Middle frontal gyrus (tissue), 1 donor: ENCODE results near the gene TMPRSS3.
A peak's percentile ranks its signal among the peaks of the same experiment; 100 is the strongest.

Source experiments
- DNase-seq: peaks from one replicate; pipeline ENCODE4 v3.0.0-alpha.2; 2015; ENCODE audit warnings: low spot score; ENCODE audit errors: extremely low spot score

TMPRSS3 gene

GRCh38 chr21:42337830-42338728 is 57.8 kb downstream of the TMPRSS3 start:
- peak; percentile 6 for DNase-seq

GRCh38 chr21:42337276-42337675 is 58.6 kb downstream of the TMPRSS3 start:
- no peak for DNase-seq

GRCh38 chr21:42336054-42336453 is 59.8 kb downstream of the TMPRSS3 start:
- DNase-seq = no peak

DNA sequence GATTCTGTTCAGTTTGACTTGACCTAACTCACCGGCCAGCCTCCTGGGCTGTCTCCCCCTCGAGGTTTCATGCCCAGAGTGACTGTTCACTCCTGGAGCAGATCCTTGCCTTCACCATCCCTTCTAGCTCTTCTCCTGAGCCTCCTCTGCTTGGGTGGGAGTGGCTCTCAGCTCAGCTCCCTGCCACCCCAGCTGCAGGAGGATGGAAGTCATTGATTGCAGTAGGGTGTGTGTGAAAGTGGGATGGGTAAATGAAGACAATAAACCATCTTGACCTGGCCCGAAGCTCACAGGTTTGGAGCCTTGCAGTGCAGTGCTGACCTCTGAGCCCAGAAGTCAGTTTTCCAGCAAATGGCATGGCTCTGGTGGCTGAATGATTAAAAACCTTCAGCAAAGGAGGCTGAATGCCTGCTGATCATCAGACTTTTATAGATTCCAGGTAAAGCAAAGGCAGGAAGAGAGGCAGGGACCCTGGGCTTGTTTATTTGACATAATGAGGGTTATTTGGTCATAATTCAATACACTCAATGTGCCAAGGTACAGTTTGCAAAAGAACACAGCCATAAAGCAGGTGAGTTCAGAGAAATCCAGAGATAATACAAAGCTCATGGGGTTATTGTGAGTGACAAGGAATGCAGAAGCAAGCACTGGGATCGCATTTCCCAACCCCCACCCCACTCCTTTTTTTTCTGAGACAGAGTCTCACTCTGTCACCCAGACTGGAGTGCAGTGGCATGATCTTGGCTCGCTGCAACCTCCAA is 63.1 kb downstream of the TMPRSS3 start:
- DNase-seq = no peak

DNA sequence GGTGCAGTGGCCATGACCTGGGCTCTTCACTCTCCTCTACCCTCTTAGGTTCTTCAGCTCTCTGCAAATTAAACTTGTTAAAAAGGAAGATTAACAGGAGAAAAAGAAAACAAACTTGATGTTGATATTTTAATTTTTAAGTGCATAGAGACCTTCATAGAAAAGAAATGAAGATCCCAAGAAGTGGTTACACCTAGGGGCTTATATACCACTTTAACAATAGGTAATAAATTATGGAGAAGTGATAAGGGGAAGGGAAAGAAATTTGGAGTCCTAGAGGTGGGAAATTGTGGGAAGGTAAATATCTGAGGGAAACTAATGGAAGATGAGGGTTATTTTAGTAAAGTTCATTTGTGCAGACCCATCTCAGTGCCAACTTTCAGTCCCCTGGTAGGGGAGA is 64.2 kb downstream of the TMPRSS3 start:
- DNase-seq = no peak

DNA sequence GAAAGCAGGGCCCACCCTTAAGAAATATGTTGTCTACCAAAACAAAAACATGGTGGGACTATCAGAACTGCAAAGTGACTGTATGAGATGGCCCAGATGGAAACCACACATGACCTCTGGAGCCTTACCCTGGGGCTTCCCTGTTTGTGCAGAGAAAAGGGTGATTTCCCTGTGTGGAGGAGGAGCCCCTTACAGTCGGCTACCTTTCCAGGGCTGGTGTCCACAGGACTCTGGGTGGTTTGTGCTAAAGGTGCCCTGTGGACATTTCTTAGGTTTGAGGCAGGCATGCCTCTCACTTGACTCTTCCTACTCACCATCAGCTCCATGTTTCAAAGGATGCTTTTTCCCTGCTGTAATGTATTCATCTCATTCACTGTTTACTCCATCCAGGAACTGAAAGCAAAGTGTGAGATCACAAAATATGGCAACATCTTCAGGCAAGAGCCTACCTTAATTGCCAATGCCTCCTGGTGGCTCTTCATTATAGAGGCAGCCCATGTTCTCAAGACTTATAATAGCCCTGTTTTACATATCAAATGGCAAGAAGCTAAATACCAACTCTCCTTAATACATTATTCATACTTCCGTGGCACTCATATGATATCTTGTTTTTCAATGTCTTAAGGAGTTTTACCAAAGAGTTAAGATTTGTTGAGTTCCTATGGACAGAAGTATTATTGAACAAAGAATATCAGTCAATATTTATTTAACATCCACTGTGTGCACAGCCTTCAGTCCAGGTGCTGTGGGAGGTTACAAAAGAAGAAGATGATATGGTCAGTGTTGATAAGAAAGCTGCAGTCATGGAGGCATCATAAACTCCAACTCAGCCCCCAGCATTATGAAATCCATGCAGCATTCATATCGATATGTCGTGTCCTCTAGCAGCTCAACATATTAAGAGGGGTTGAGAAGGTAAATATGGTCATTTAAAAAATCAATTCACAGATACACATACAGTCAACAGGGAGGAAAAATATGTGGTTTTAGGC is 65.2 kb downstream of the TMPRSS3 start:
- DNase-seq = no peak

DNA sequence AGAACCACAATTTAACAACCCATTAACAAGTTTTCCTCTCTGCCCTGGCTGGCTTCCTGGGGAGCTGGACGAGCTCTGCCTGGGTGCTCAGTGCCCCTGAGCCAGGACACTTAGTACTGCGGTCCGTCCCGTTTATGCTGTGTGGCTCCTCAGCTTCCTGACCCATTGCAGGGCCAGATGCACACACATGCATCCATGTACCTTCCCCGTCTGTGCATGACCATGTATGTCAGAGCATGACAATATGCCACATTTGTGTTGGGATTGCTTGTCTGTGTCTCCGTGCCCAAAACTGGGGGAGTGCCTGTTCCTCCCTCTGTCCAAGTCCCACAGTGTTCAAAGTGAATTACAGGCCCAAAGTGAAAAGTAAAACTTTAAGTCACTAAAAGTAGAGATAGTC is 71.0 kb downstream of the TMPRSS3 start:
- DNase-seq = no peak
